DND-41 (cell line): Measurements from ENCODE around the gene FAM169A.

ENCODE experiments used
- EZH2 ChIP-seq: IDR thresholded peaks from 3 replicates; pipeline ENCODE4 v1.6.1; 2012; ENCODE audit warnings: borderline replicate concordance, low read depth, mild to moderate bottlenecking, moderate library complexity, low read length, inconsistent platforms; ENCODE audit not compliant: severe bottlenecking
- TF ChIP-seq, protein P1 (sequence below): IDR thresholded peaks from 2 replicates; pipeline ENCODE4 v1.5.1; 2012; ENCODE audit warnings: borderline replicate concordance, low read length, moderate library complexity, mild to moderate bottlenecking; ENCODE audit not compliant: poor library complexity, severe bottlenecking; ENCODE audit errors: extremely low read depth

- TF ChIP-seq, protein P1, sequence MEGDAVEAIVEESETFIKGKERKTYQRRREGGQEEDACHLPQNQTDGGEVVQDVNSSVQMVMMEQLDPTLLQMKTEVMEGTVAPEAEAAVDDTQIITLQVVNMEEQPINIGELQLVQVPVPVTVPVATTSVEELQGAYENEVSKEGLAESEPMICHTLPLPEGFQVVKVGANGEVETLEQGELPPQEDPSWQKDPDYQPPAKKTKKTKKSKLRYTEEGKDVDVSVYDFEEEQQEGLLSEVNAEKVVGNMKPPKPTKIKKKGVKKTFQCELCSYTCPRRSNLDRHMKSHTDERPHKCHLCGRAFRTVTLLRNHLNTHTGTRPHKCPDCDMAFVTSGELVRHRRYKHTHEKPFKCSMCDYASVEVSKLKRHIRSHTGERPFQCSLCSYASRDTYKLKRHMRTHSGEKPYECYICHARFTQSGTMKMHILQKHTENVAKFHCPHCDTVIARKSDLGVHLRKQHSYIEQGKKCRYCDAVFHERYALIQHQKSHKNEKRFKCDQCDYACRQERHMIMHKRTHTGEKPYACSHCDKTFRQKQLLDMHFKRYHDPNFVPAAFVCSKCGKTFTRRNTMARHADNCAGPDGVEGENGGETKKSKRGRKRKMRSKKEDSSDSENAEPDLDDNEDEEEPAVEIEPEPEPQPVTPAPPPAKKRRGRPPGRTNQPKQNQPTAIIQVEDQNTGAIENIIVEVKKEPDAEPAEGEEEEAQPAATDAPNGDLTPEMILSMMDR = no peak
- TF ChIP-seq EZH2 = no peak
Observed at GRCh38 chr5:74892921-74893320, 26.7 kb upstream of the FAM169A start.
